HG02759 (cell line): ENCODE measurements around the gene INO80E.
"Not testable (repeated sequence)": the region's sequence is repeated elsewhere in the genome, so short reads cannot be mapped to it uniquely, and the experiment has no call there.

ENCODE experiments used
- ATAC-seq: cut with Tn5 transposase; IDR thresholded peaks from one replicate; pipeline ENCODE4 v1.9.1; 2021; ENCODE audit warnings: mild to moderate bottlenecking, moderate library complexity; ENCODE audit not compliant: unreplicated experiment

The INO80E gene

GRCh38 chr16:29995911-29996765, at the start of gene INO80E:
TSS of gene INO80E (plus strand) at chr16:29996241. CDS start at chr16:29996311, 70 bp downstream.
- ATAC-seq, result peak; percentile 93

GRCh38 chr16:29947897-29948296, 48.1 kb upstream of the INO80E start:
- ATAC-seq, result no peak

GRCh38 chr16:29950806-29951461, 45.1 kb upstream of the INO80E start:
- ATAC-seq, result no peak

GRCh38 chr16:29951625-29952365, 44.2 kb upstream of the INO80E start:
- no peak for ATAC-seq

- no peak for ATAC-seq
Observed at GRCh38 chr16:29958756-29959155, 37.3 kb upstream of the INO80E start.

- ATAC-seq, result no peak
Observed at GRCh38 chr16:29959293-29959692, 36.7 kb upstream of the INO80E start.

- ATAC-seq, result not testable (repeated sequence)
Observed at GRCh38 chr16:29959821-29960220, 36.2 kb upstream of the INO80E start.

GRCh38 chr16:29961127-29961478, 34.9 kb upstream of the INO80E start:
- ATAC-seq, result no peak

GRCh38 chr16:29961479-29962343, 34.3 kb upstream of the INO80E start, which contains the start of gene TMEM219:
TSS of gene TMEM219 (plus strand) at chr16:29962079. CDS start at chr16:29963144, 1,065 bp downstream.
- peak; percentile 88 for ATAC-seq

- ATAC-seq, result no peak
Observed at GRCh38 chr16:29962344-29962994, 33.6 kb upstream of the INO80E start.

GRCh38 chr16:29963021-29963743, 32.9 kb upstream of the INO80E start:
- no peak for ATAC-seq

- ATAC-seq, result no peak
Observed at GRCh38 chr16:29968205-29968604, 27.8 kb upstream of the INO80E start.

- no peak for ATAC-seq
Observed at GRCh38 chr16:29971304-29971703, 24.7 kb upstream of the INO80E start.

GRCh38 chr16:29972500-29972899, 23.5 kb upstream of the INO80E start:
- ATAC-seq, result no peak

GRCh38 chr16:29972992-29973383, 23.1 kb upstream of the INO80E start:
- no peak for ATAC-seq

- peak; percentile 96 for ATAC-seq
Observed at GRCh38 chr16:29973384-29974246, 22.4 kb upstream of the INO80E start, which contains the start of gene TAOK2. TSS of gene TAOK2 (plus strand) at chr16:29973868. CDS start at chr16:29977773, 3,905 bp downstream.

GRCh38 chr16:29974291-29975133, 21.5 kb upstream of the INO80E start:
- ATAC-seq, result no peak
